ENCODE data around the gene HORMAD2.

Gene HORMAD2

DNA sequence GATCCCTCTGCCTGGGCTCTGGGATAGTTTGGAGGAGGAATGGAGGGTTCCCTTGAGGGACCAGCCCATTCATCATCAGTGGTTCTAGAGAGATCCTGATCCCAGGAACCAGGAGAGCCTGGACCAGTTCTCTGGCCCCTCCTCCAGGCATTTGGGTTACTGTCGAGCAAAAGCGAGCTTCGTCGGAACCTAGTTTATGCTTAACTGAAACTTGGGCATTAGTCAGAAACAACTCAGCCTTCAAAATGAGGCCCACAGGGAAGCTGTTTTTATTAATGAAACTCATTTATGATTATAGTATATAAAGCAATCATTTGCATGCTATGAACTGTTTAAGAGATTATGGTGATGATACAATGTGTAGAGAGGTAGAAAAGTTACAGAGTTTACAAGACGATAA lies 104.9 kb downstream of the HORMAD2 start:
- Histone ChIP-seq H3K27me3 (ENCODE audit: insufficient read depth, low read length) (no peaks in the 10 kb centered on the region), H3K14ac (ENCODE audit: low read length) (no peak overlapping the region), H3K79me2 (ENCODE audit: control insufficient read depth, insufficient read depth, low read length, poor library complexity) (no peaks in the 10 kb centered on the region), H4K8ac (ENCODE audit: low read depth, low read length) (no peak overlapping the region), H2BK120ac (ENCODE audit: insufficient read depth, low read length, poor library complexity) (no peak overlapping the region), H4K12ac (ENCODE audit: low read depth, low read length) (no peak overlapping the region), H4K91ac (ENCODE audit: low read depth, low read length) (no peak overlapping the region), H3K23ac (ENCODE audit: low read length) (no peak overlapping the region), H3K4me1 (ENCODE audit: control insufficient read depth in 1 of 2, insufficient read depth in 2 of 2, low read length in 2 of 2) (no peaks in the 10 kb centered on the region), H3K9ac (ENCODE audit: low read length) (no peak overlapping the region), H2AK5ac (ENCODE audit: low read length) (no peak overlapping the region), H3K18ac (ENCODE audit: low read length) (no peak overlapping the region), H2BK5ac (ENCODE audit: low read depth, low read length, poor library complexity) (no peak overlapping the region), H3K36me3 (ENCODE audit: control insufficient read depth in 1 of 2, insufficient read depth in 2 of 2, low read length in 2 of 2) (no peaks in the 10 kb centered on the region), H3K9me3 (ENCODE audit: insufficient read depth, low read depth, low read length) (no peaks in the 10 kb centered on the region), H3K4ac (ENCODE audit: low read depth, low read length) (no peak overlapping the region), H3K79me1 (ENCODE audit: low read length) (peaks cover 2% of the 10 kb centered on the region), H2BK12ac (ENCODE audit: low read length) (no peak overlapping the region), H3K4me3 (ENCODE audit: low read depth, low read length) (no peak overlapping the region), H2AFZ (ENCODE audit: insufficient read depth, low read length, poor library complexity) (no peak overlapping the region), H3K27ac (ENCODE audit: low read depth, low read length) (no peak overlapping the region), H3K4me2 (ENCODE audit: low read length) (no peak overlapping the region)
- WGBS (ENCODE audit: extremely low coverage, insufficient coverage, insufficient read length) = no CpG with 5 or more reads among the region's 5 CpGs
- no peak for DNase-seq

DNA sequence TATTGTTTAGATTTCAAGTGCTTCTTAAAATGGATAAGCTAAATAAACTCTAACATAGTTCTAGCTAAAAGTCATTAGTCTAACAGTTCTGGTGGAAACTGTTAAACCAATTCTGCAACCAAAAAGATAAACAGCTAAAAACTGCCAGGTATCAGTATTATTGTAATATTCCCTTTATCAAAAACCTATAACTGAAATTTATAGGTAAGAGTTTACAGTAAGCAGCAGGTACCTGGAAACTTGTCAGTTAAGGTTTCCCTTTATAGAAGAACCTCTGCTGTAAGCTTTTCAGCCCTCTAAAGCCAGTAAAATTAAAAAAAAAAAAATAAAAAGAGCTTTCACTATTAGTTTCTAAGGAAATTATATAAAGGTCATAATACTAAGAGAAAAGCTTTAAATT lies 105.3 kb downstream of the HORMAD2 start:
- no peak overlapping the region for H3K4me3 ChIP-seq (ENCODE audit: low read depth, low read length)
- H2BK120ac ChIP-seq (ENCODE audit: insufficient read depth, low read length, poor library complexity) = no peak overlapping the region
- H3K18ac ChIP-seq (ENCODE audit: low read length) = no peak overlapping the region
- no peak overlapping the region for H3K14ac ChIP-seq (ENCODE audit: low read length)
- H4K91ac ChIP-seq (ENCODE audit: low read depth, low read length) = no peak overlapping the region
- H4K12ac ChIP-seq (ENCODE audit: low read depth, low read length) = no peak overlapping the region
- no peak for DNase-seq
- no peak overlapping the region for H3K4ac ChIP-seq (ENCODE audit: low read depth, low read length)
- H3K36me3 ChIP-seq (ENCODE audit: control insufficient read depth in 1 of 2, insufficient read depth in 2 of 2, low read length in 2 of 2) = no peaks in the 10 kb centered on the region
- no peaks in the 10 kb centered on the region for H3K4me1 ChIP-seq (ENCODE audit: control insufficient read depth in 1 of 2, insufficient read depth in 2 of 2, low read length in 2 of 2)
- no peak overlapping the region for H2AK5ac ChIP-seq (ENCODE audit: low read length)
- no peaks in the 10 kb centered on the region for H3K79me2 ChIP-seq (ENCODE audit: control insufficient read depth, insufficient read depth, low read length, poor library complexity)
- no peak overlapping the region for H3K4me2 ChIP-seq (ENCODE audit: low read length)
- H2AFZ ChIP-seq (ENCODE audit: insufficient read depth, low read length, poor library complexity) = no peak overlapping the region
- H4K8ac ChIP-seq (ENCODE audit: low read depth, low read length) = no peak overlapping the region
- no peak overlapping the region for H3K23ac ChIP-seq (ENCODE audit: low read length)
- no peak overlapping the region for H3K9ac ChIP-seq (ENCODE audit: low read length)
- no peak overlapping the region for H2BK5ac ChIP-seq (ENCODE audit: low read depth, low read length, poor library complexity)
- H2BK12ac ChIP-seq (ENCODE audit: low read length) = no peak overlapping the region
- H3K9me3 ChIP-seq (ENCODE audit: insufficient read depth, low read depth, low read length) = no peaks in the 10 kb centered on the region
- no peak overlapping the region for H3K27ac ChIP-seq (ENCODE audit: low read depth, low read length)
- no peaks in the 10 kb centered on the region for H3K27me3 ChIP-seq (ENCODE audit: insufficient read depth, low read length)
- H3K79me1 ChIP-seq (ENCODE audit: low read length) = peaks cover 2% of the 10 kb centered on the region

- no peak overlapping the region for H4K12ac ChIP-seq (ENCODE audit: low read depth, low read length)
- H2AFZ ChIP-seq (ENCODE audit: insufficient read depth, low read length, poor library complexity) = no peak overlapping the region
- no peak overlapping the region for H3K23ac ChIP-seq (ENCODE audit: low read length)
- no peak overlapping the region for H2BK12ac ChIP-seq (ENCODE audit: low read length)
- H3K79me1 ChIP-seq (ENCODE audit: low read length) = peaks cover 2% of the 10 kb centered on the region
- H3K4me1 ChIP-seq (ENCODE audit: control insufficient read depth in 1 of 2, insufficient read depth in 2 of 2, low read length in 2 of 2) = no peaks in the 10 kb centered on the region
- no peak overlapping the region for H2BK5ac ChIP-seq (ENCODE audit: low read depth, low read length, poor library complexity)
- H3K36me3 ChIP-seq (ENCODE audit: control insufficient read depth in 1 of 2, insufficient read depth in 2 of 2, low read length in 2 of 2) = no peaks in the 10 kb centered on the region
- no peaks in the 10 kb centered on the region for H3K9me3 ChIP-seq (ENCODE audit: insufficient read depth, low read depth, low read length)
- no peaks in the 10 kb centered on the region for H3K27me3 ChIP-seq (ENCODE audit: insufficient read depth, low read length)
- no peak overlapping the region for H3K4ac ChIP-seq (ENCODE audit: low read depth, low read length)
- H4K8ac ChIP-seq (ENCODE audit: low read depth, low read length) = no peak overlapping the region
- H3K4me2 ChIP-seq (ENCODE audit: low read length) = no peak overlapping the region
- DNase-seq = no peak
- no peak overlapping the region for H2AK5ac ChIP-seq (ENCODE audit: low read length)
- H3K27ac ChIP-seq (ENCODE audit: low read depth, low read length) = no peak overlapping the region
- H2BK120ac ChIP-seq (ENCODE audit: insufficient read depth, low read length, poor library complexity) = no peak overlapping the region
- H3K18ac ChIP-seq (ENCODE audit: low read length) = no peak overlapping the region
- no peak overlapping the region for H3K14ac ChIP-seq (ENCODE audit: low read length)
- no peaks in the 10 kb centered on the region for H3K79me2 ChIP-seq (ENCODE audit: control insufficient read depth, insufficient read depth, low read length, poor library complexity)
- H3K4me3 ChIP-seq (ENCODE audit: low read depth, low read length) = no peak overlapping the region
- H4K91ac ChIP-seq (ENCODE audit: low read depth, low read length) = no peak overlapping the region
- no peak overlapping the region for H3K9ac ChIP-seq (ENCODE audit: low read length)
Measured at GRCh38 chr22:30186041-30186440, 105.8 kb downstream of the HORMAD2 start.

DNA sequence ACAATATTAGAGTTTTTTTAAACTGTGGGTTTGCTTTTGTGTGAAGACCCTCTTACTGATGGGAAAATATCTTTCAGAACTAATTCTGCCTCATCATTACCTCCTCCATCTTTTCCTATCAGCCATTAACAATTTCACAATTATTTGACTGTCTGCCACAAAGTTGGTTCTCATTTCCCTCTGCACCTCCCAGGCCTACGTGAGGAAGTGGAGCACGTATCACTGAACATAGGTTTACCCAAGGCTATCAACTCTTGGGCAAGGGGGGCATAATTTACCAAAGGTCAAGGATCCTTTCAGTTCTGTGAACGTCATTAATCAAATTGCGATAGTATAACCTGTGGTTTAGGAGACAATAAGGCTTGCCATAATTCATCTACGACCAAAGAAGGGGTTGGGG lies 106.2 kb downstream of the HORMAD2 start:
- Histone ChIP-seq H3K27me3 (ENCODE audit: insufficient read depth, low read length) (no peaks in the 10 kb centered on the region), H3K27ac (ENCODE audit: low read depth, low read length) (no peak overlapping the region), H3K4me1 (ENCODE audit: control insufficient read depth in 1 of 2, insufficient read depth in 2 of 2, low read length in 2 of 2) (no peaks in the 10 kb centered on the region), H3K79me2 (ENCODE audit: control insufficient read depth, insufficient read depth, low read length, poor library complexity) (no peaks in the 10 kb centered on the region), H3K9ac (ENCODE audit: low read length) (no peak overlapping the region), H3K9me3 (ENCODE audit: insufficient read depth, low read depth, low read length) (no peaks in the 10 kb centered on the region), H3K18ac (ENCODE audit: low read length) (no peak overlapping the region), H3K23ac (ENCODE audit: low read length) (no peak overlapping the region), H4K12ac (ENCODE audit: low read depth, low read length) (no peak overlapping the region), H3K4ac (ENCODE audit: low read depth, low read length) (no peak overlapping the region), H2BK120ac (ENCODE audit: insufficient read depth, low read length, poor library complexity) (no peak overlapping the region), H3K4me2 (ENCODE audit: low read length) (no peak overlapping the region), H2BK5ac (ENCODE audit: low read depth, low read length, poor library complexity) (no peak overlapping the region), H2AFZ (ENCODE audit: insufficient read depth, low read length, poor library complexity) (no peak overlapping the region), H3K14ac (ENCODE audit: low read length) (no peak overlapping the region), H2BK12ac (ENCODE audit: low read length) (no peak overlapping the region), H2AK5ac (ENCODE audit: low read length) (no peak overlapping the region), H3K36me3 (ENCODE audit: control insufficient read depth in 1 of 2, insufficient read depth in 2 of 2, low read length in 2 of 2) (no peaks in the 10 kb centered on the region), H3K79me1 (ENCODE audit: low read length) (peaks cover 2% of the 10 kb centered on the region), H4K91ac (ENCODE audit: low read depth, low read length) (no peak overlapping the region), H3K4me3 (ENCODE audit: low read depth, low read length) (no peak overlapping the region), H4K8ac (ENCODE audit: low read depth, low read length) (no peak overlapping the region)
- DNase-seq = no peak
- WGBS (ENCODE audit: extremely low coverage, insufficient coverage, insufficient read length) = no CpG with 5 or more reads among the region's 5 CpGs

GRCh38 chr22:30187094-30187493 lies 106.8 kb downstream of the HORMAD2 start:
- Histone ChIP-seq H2BK120ac (ENCODE audit: insufficient read depth, low read length, poor library complexity) (no peak overlapping the region), H3K79me2 (ENCODE audit: control insufficient read depth, insufficient read depth, low read length, poor library complexity) (no peaks in the 10 kb centered on the region), H3K4me2 (ENCODE audit: low read length) (no peak overlapping the region), H3K14ac (ENCODE audit: low read length) (no peak overlapping the region), H3K4ac (ENCODE audit: low read depth, low read length) (no peak overlapping the region), H2BK12ac (ENCODE audit: low read length) (no peak overlapping the region), H2AK5ac (ENCODE audit: low read length) (no peak overlapping the region), H3K36me3 (ENCODE audit: control insufficient read depth in 1 of 2, insufficient read depth in 2 of 2, low read length in 2 of 2) (no peaks in the 10 kb centered on the region), H3K9me3 (ENCODE audit: insufficient read depth, low read depth, low read length) (no peaks in the 10 kb centered on the region), H3K4me1 (ENCODE audit: control insufficient read depth in 1 of 2, insufficient read depth in 2 of 2, low read length in 2 of 2) (no peaks in the 10 kb centered on the region), H4K91ac (ENCODE audit: low read depth, low read length) (no peak overlapping the region), H2BK5ac (ENCODE audit: low read depth, low read length, poor library complexity) (no peak overlapping the region), H3K4me3 (ENCODE audit: low read depth, low read length) (no peak overlapping the region), H3K23ac (ENCODE audit: low read length) (no peak overlapping the region), H3K79me1 (ENCODE audit: low read length) (peaks cover 2% of the 10 kb centered on the region), H3K18ac (ENCODE audit: low read length) (no peak overlapping the region), H4K8ac (ENCODE audit: low read depth, low read length) (no peak overlapping the region), H3K27me3 (ENCODE audit: insufficient read depth, low read length) (no peaks in the 10 kb centered on the region), H3K9ac (ENCODE audit: low read length) (no peak overlapping the region), H4K12ac (ENCODE audit: low read depth, low read length) (no peak overlapping the region), H3K27ac (ENCODE audit: low read depth, low read length) (no peak overlapping the region), H2AFZ (ENCODE audit: insufficient read depth, low read length, poor library complexity) (no peak overlapping the region)
- DNase-seq = no peak

All from trophoblast cell (in vitro differentiated cells and primary cell).